K562 (cell line): ENCODE results near the gene ZDHHC11B. TPM values are rescaled to one million over a fixed set of nuclear protein-coding genes. Genes with fewer than 3 reads are reported as not detected.
A peak's percentile ranks its signal among the peaks of the same experiment; 100 is the strongest.

Experiments
- ASH1L ChIP-seq: fragments of 450-650 bp; IDR thresholded peaks from 2 replicates; pipeline ENCODE4 v1.6.1; 2018; ENCODE audit warnings: borderline replicate concordance, mild to moderate bottlenecking, low read depth; ENCODE audit not compliant: partially characterized antibody
- CBX2 ChIP-seq: fragments of 200-600 bp; sonication (generic); IDR thresholded peaks from one replicate; pipeline ENCODE4 v1.6.1; 2012; ENCODE audit warnings: mild to moderate bottlenecking, low read length, inconsistent platforms; ENCODE audit not compliant: insufficient read depth, poor library complexity, severe bottlenecking
- CREM ChIP-seq: IDR thresholded peaks from 2 replicates; pipeline ENCODE4 v1.6.1; 2014; ENCODE audit warnings: antibody characterized with exemption, low read depth
- EGR1 ChIP-seq: fragments of 450-650 bp; conservative IDR thresholded peaks from 2 replicates; pipeline ENCODE4 v1.6.1; 2017; ENCODE audit warnings: mild to moderate bottlenecking
- GABPA ChIP-seq: fragments of 200-800 bp; sonication (Bioruptor generic); conservative IDR thresholded peaks from 2 replicates; pipeline ENCODE4 v1.6.1; 2016; ENCODE audit warnings: low read depth, missing genetic modification characterization, missing compliant biosample characterization
- HOXB6 ChIP-seq: fragments of 250-450 bp; sonication (Bioruptor Pico); IDR thresholded peaks from 2 replicates; pipeline ENCODE4 v1.5.1; 2022; ENCODE audit warnings: mild to moderate bottlenecking, borderline replicate concordance
- JUNB ChIP-seq: fragments of 450-650 bp; formaldehyde crosslinking; conservative IDR thresholded peaks from 2 replicates; pipeline ENCODE4 v1.4.0; 2020; ENCODE audit warnings: mild to moderate bottlenecking
- MAZ ChIP-seq, 2 experiments: fragments of 450-650 bp in 1 of 2; sonication (generic) in 1 of 2; formaldehyde crosslinking; IDR thresholded peaks in 1 of 2; conservative IDR thresholded peaks in 1 of 2; 2 replicates each; pipeline versions ENCODE4 v1.4.0 to v1.5.0; 2020; ENCODE audit warnings: mild to moderate bottlenecking in 1 of 2, missing genetic modification reagents in 1 of 2
- MYBL2 ChIP-seq, 2 experiments: fragments of 450-650 bp in 1 of 2; sonication (generic) in 1 of 2; formaldehyde crosslinking in 1 of 2; IDR thresholded peaks; 2 replicates each; pipeline versions ENCODE4 v1.6.1 to v1.8.1; 2017 to 2022; ENCODE audit warnings: borderline replicate concordance in 1 of 2, inconsistent platforms in 1 of 2, low read depth in 1 of 2, mild to moderate bottlenecking in 1 of 2, missing genetic modification reagents in 1 of 2, moderate library complexity in 1 of 2
- NR4A1 ChIP-seq, 2 experiments: fragments of 250-450 bp in 1 of 2; fragments of 450-650 bp in 1 of 2; sonication (Bioruptor Pico) in 1 of 2; IDR thresholded peaks; 2 replicates each; pipeline versions ENCODE4 v1.4.0 to v1.6.1; 2016 to 2020; ENCODE audit warnings: mild to moderate bottlenecking in 2 of 2, missing compliant biosample characterization in 1 of 2, missing genetic modification characterization in 1 of 2, moderate library complexity in 1 of 2
- RFX7 ChIP-seq: fragments of 250-450 bp; sonication (Bioruptor Pico); IDR thresholded peaks from 2 replicates; pipeline ENCODE4 v1.5.1; 2021; ENCODE audit warnings: mild to moderate bottlenecking
- SRSF1 ChIP-seq: fragments of 200-400 bp; formaldehyde crosslinking; IDR thresholded peaks from 2 replicates; pipeline ENCODE4 v1.6.1; 2017; ENCODE audit warnings: mild to moderate bottlenecking, low read depth, low read length, moderate library complexity
- TEAD4 ChIP-seq, 2 experiments: sonication (generic) in 1 of 2; formaldehyde crosslinking in 1 of 2; IDR thresholded peaks; 2 replicates each; pipeline versions ENCODE4 v1.6.1 to v1.8.0; 2012 to 2022; ENCODE audit warnings: borderline replicate concordance in 1 of 2, inconsistent platforms in 1 of 2, low read length in 1 of 2, mild to moderate bottlenecking in 1 of 2, missing genetic modification reagents in 1 of 2
- TFAP4 ChIP-seq: sonication (generic); formaldehyde crosslinking; IDR thresholded peaks from 2 replicates; pipeline ENCODE4 v1.8.0; 2022; ENCODE audit warnings: missing genetic modification reagents, mild to moderate bottlenecking, moderate library complexity, borderline replicate concordance
- ZNF696 ChIP-seq: fragments of 250-450 bp; sonication (Bioruptor Pico); conservative IDR thresholded peaks from 2 replicates; pipeline ENCODE4 v1.4.0; 2020; ENCODE audit warnings: mild to moderate bottlenecking, moderate library complexity
- polyA plus RNA-seq, 8 experiments: library from polyadenylated mRNA; depleted of rRNA in 4 of 8; stranded (reverse) in 5 of 8; unstranded in 3 of 8; fragments of >200 nt; fragmentation: Nextera tagmentation in 2 of 8; fragmentation: Illumina TruSeq in 1 of 8; extraction: Ambion mirVana in 2 of 8; extraction: Trizol in 1 of 8; gene quantifications; 2 replicates each; pipeline versions ENCODE4 v1.2.1 to v1.2.3, GENCODE V29; 2011 to 2014; ENCODE audit warnings: inconsistent platforms in 1 of 8, missing spikeins in 1 of 8
- total RNA-seq, 7 experiments: library from RNA; depleted of rRNA in 6 of 7; stranded (reverse); fragments of >200 nt in 6 of 7; fragmentation: Illumina TruSeq in 2 of 7; extraction: Trizol in 2 of 7; gene quantifications; 2 replicates each; pipeline versions ENCODE4 v1.2.1 to v1.2.3, GENCODE V29; 2011 to 2021; ENCODE audit warnings: low replicate concordance in 1 of 7
- TF ChIP-seq, protein P1 (sequence below): fragments of 450-650 bp; IDR thresholded peaks from 2 replicates; pipeline ENCODE4 v1.6.1; 2016; ENCODE audit warnings: low read depth

ZDHHC11B gene
- total and polyA plus RNA-seq, 9 of the 15 experiments (the other 6 are each of a cell fraction or from before 2014, with no cell fraction given), result 0.03 to 0.23 (median 0.15) TPM; not detected in 3

- TF ChIP-seq, protein P1, sequence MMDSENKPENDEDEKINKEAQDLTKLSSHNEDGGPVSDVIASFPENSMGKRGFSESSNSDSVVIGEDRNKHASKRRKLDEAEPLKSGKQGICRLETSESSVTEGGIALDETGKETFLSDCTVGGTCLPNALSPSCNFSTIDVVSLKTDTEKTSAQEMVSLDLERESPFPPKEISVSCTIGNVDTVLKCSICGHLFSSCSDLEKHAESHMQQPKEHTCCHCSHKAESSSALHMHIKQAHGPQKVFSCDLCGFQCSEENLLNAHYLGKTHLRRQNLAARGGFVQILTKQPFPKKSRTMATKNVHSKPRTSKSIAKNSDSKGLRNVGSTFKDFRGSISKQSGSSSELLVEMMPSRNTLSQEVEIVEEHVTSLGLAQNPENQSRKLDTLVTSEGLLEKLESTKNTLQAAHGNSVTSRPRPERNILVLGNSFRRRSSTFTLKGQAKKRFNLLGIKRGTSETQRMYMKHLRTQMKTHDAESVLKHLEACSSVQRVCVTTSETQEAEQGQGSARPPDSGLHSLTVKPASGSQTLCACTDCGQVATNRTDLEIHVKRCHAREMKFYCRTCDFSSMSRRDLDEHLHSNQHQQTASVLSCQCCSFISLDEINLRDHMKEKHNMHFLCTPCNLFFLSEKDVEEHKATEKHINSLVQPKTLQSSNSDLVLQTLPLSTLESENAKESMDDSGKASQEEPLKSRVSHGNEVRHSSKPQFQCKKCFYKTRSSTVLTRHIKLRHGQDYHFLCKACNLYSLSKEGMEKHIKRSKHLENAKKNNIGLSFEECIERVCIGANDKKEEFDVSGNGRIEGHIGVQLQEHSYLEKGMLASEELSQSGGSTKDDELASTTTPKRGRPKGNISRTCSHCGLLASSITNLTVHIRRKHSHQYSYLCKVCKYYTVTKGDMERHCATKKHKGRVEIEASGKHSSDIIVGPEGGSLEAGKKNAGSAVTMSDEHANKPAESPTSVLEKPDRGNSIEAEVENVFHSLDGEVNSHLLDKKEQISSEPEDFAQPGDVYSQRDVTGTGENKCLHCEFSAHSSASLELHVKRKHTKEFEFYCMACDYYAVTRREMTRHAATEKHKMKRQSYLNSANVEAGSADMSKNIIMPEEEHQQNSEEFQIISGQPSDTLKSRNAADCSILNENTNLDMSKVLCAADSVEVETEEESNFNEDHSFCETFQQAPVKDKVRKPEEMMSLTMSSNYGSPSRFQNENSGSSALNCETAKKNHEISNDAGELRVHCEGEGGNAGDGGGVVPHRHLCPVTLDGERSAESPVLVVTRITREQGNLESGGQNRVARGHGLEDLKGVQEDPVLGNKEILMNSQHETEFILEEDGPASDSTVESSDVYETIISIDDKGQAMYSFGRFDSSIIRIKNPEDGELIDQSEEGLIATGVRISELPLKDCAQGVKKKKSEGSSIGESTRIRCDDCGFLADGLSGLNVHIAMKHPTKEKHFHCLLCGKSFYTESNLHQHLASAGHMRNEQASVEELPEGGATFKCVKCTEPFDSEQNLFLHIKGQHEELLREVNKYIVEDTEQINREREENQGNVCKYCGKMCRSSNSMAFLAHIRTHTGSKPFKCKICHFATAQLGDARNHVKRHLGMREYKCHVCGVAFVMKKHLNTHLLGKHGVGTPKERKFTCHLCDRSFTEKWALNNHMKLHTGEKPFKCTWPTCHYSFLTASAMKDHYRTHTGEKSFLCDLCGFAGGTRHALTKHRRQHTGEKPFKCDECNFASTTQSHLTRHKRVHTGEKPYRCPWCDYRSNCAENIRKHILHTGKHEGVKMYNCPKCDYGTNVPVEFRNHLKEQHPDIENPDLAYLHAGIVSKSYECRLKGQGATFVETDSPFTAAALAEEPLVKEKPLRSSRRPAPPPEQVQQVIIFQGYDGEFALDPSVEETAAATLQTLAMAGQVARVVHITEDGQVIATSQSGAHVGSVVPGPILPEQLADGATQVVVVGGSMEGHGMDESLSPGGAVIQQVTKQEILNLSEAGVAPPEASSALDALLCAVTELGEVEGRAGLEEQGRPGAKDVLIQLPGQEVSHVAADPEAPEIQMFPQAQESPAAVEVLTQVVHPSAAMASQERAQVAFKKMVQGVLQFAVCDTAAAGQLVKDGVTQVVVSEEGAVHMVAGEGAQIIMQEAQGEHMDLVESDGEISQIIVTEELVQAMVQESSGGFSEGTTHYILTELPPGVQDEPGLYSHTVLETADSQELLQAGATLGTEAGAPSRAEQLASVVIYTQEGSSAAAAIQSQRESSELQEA, result no peak
- TF ChIP-seq TEAD4 (IDR thresholded peaks at IDR 0.05; ENCODE audit: low read length) (no peak), TEAD4 (CRISPR knock-in tag; IDR thresholded peaks at IDR 0.05; ENCODE audit: borderline replicate concordance) (no peak), GABPA (tag) (no peak), CBX2 (no peak), TFAP4 (no peak; the same call in 1 of the 2 replicates), JUNB (CRISPR knock-in tag) (no peak), MYBL2 (IDR thresholded peaks at IDR 0.05; ENCODE audit: low read depth) (no peak), MYBL2 (CRISPR knock-in tag; IDR thresholded peaks at IDR 0.05; ENCODE audit: borderline replicate concordance) (no peak), MAZ (CRISPR knock-in tag; conservative IDR thresholded peaks at IDR 0.05 in 1 of 2, IDR thresholded peaks at IDR 0.05 in 1 of 2) (peak in 1 of 2 experiments; percentile 69; a peak in 3 of 4 replicates), SRSF1 (no peak), ZNF696 (CRISPR knock-in tag) (no peak), ASH1L (no peak), HOXB6 (no peak), CREM (peak; percentile 38; the same call in 1 of the 2 replicates), RFX7 (CRISPR knock-in tag) (no peak), EGR1 (no peak), NR4A1 (CRISPR knock-in tag; IDR thresholded peaks at IDR 0.05) (peak; percentile 75; the same call in 1 of the 2 replicates), NR4A1 (tag; IDR thresholded peaks at IDR 0.05) (no peak)
These were observed 112.8 kb downstream of the ZDHHC11B start (continued) for GRCh38 chr5:671459-672328.
